Keratinocyte (primary cell): ENCODE measurements around the gene CD4.

Experiments
- CTCF ChIP-seq, 3 experiments: IDR thresholded peaks in 1 of 3; conservative IDR thresholded peaks in 1 of 3; optimal IDR thresholded peaks in 1 of 3; 2 replicates in 2 of 3; 3 replicates in 1 of 3; pipeline versions ENCODE3 to v1.5.1; 2011; ENCODE audit warnings: low read length in 3 of 3, mild to moderate bottlenecking in 3 of 3, moderate library complexity in 2 of 3, control low read depth in 1 of 3, inconsistent platforms in 1 of 3; ENCODE audit not compliant: insufficient read depth in 2 of 3; ENCODE audit errors: extremely low read depth in 1 of 3
- EZH2 ChIP-seq: IDR thresholded peaks from one replicate; pipeline ENCODE4 v1.6.1; 2012; ENCODE audit warnings: inconsistent platforms, mild to moderate bottlenecking, low read length, moderate library complexity

GRCh38 chr12:6752921-6753771 is 36.2 kb upstream of the CD4 start, which contains the start of gene MLF2:
- peak in 1 of 3 experiments; percentile 89 for TF ChIP-seq CTCF (optimal IDR thresholded peaks at IDR 0.05 in 1 of 3, IDR thresholded peaks at IDR 0.05 in 1 of 3, conservative IDR thresholded peaks at IDR 0.05 in 1 of 3; ENCODE audit: extremely low read depth in 1 of 3, insufficient read depth in 2 of 3, low read length in 3 of 3)
- no peak for TF ChIP-seq EZH2
